ENCODE data around the gene UBE2S.

- TF ChIP-seq ZNF274 (IDR thresholded peaks at IDR 0.05; ENCODE audit: low read depth, low read length) (no peak), YY1 (IDR thresholded peaks at IDR 0.05; ENCODE audit: insufficient read depth, insufficient read length) (no peak)
Measured at GRCh38 chr19:55418185-55418584, 10.6 kb upstream of the UBE2S start.

Measured in NT2/D1 (cell line).